Chondrocyte (in vitro differentiated cells): ENCODE data around the gene PROC. TPM values are rescaled to one million over a fixed set of nuclear protein-coding genes. Genes with fewer than 3 reads are reported as not detected.
"Not testable (repeated sequence)": the region's sequence is repeated elsewhere in the genome, so short reads cannot be mapped to it uniquely, and the experiment has no call there.

ENCODE experiments used
- DNase-seq: peaks from one replicate; pipeline ENCODE4 v3.0.0; 2021; ENCODE audit warnings: mixed read lengths, low spot score
- H3K27ac Mint-ChIP-seq: one replicate; pipeline ENCODE4 v1.8.0; 2021; ENCODE audit warnings: mild to moderate bottlenecking, moderate library complexity, mixed read lengths; ENCODE audit not compliant: unreplicated experiment
- H3K27me3 Mint-ChIP-seq: 2 replicates; pipeline ENCODE4 v1.8.0; 2021; ENCODE audit warnings: low read depth, mixed read lengths
- H3K36me3 Mint-ChIP-seq: 2 replicates; pipeline ENCODE4 v1.8.0; 2021; ENCODE audit warnings: low read depth, mixed read lengths
- H3K4me1 Mint-ChIP-seq: 2 replicates; pipeline ENCODE4 v1.8.0; 2021; ENCODE audit warnings: low read depth, mild to moderate bottlenecking, mixed read lengths
- H3K4me3 Mint-ChIP-seq: one replicate; pipeline ENCODE4 v1.8.0; 2021; ENCODE audit warnings: mild to moderate bottlenecking, moderate library complexity, mixed read lengths; ENCODE audit not compliant: unreplicated experiment
- H3K9me3 Mint-ChIP-seq: 2 replicates; pipeline ENCODE4 v1.8.0; 2021; ENCODE audit warnings: low read depth, mixed read lengths
- total RNA-seq: library from RNA; stranded (reverse); gene quantifications from 3 replicates; pipeline ENCODE4 v1.2.1, GENCODE V29; 2021
- TF ChIP-seq, protein P1 (sequence below): fragments of 200-600 bp; sonication (generic); IDR thresholded peaks from 2 replicates; pipeline ENCODE4 v1.5.0; 2021; ENCODE audit warnings: antibody characterized with exemption, mild to moderate bottlenecking, moderate library complexity

PROC gene
- total RNA-seq, 1 donor from 2014 or later = 2.7 TPM

DNA sequence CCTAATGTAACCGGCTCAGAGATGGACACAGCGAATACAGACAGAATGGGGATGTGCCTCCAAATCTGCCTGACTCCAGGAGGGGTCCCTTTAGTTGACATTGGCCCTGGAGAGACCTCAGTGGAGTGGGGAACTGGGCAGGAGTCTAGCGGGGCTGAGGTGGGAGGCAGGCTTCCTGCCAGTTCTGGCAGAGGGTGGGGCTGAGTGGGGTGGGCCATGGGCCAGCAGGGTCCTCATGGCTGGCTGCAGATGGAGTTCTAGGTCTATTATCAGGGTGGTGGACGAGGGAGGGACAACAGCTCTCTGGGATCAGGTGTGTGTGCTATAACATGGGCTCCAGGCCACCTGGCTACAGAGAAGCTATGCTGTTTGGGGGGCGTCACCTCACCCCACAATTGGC, 21.1 kb downstream of the PROC start:
- Mint-ChIP-seq H3K4me3 (no peak overlapping the region), H3K9me3 (peaks cover 5% of the 10 kb centered on the region)
- TF ChIP-seq, protein P1, sequence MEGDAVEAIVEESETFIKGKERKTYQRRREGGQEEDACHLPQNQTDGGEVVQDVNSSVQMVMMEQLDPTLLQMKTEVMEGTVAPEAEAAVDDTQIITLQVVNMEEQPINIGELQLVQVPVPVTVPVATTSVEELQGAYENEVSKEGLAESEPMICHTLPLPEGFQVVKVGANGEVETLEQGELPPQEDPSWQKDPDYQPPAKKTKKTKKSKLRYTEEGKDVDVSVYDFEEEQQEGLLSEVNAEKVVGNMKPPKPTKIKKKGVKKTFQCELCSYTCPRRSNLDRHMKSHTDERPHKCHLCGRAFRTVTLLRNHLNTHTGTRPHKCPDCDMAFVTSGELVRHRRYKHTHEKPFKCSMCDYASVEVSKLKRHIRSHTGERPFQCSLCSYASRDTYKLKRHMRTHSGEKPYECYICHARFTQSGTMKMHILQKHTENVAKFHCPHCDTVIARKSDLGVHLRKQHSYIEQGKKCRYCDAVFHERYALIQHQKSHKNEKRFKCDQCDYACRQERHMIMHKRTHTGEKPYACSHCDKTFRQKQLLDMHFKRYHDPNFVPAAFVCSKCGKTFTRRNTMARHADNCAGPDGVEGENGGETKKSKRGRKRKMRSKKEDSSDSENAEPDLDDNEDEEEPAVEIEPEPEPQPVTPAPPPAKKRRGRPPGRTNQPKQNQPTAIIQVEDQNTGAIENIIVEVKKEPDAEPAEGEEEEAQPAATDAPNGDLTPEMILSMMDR = no peak

DNA sequence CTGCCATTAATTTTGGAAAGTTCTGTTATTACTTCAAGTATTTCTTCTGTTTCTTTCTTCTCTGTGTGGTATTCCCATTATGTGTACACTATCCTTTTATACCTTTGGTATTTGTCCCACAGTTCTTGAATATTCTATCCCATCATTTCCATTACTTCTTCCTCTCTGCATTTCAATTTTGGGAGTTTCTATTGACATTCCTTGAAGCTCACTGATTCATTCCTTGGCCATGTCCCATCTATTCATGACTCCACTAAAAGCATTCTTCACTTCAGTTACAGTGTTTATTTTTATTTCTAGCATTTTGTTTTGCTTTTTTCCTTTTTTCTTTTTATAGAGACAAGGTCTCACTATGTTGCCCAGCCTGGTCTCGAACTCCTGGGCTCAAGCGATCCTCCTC, 30.3 kb downstream of the PROC start:
- Mint-ChIP-seq H3K36me3 (peaks cover 15% of the 10 kb centered on the region), H3K4me1 (peaks cover 16% of the 10 kb centered on the region), H3K9me3 (peaks cover 4% of the 10 kb centered on the region), H3K4me3 (no peak overlapping the region), H3K27ac (no peak overlapping the region), H3K27me3 (no peaks in the 10 kb centered on the region)
- DNase-seq = no peak
- TF ChIP-seq, protein P1 = no peak

More for the DNA sequence above, 21.1 kb downstream of the PROC start:
- Mint-ChIP-seq H3K27me3 (no peaks in the 10 kb centered on the region), H3K4me1 (no peaks in the 10 kb centered on the region), H3K27ac (no peak overlapping the region), H3K36me3 (peaks cover 5% of the 10 kb centered on the region)
- DNase-seq = no peak

DNA sequence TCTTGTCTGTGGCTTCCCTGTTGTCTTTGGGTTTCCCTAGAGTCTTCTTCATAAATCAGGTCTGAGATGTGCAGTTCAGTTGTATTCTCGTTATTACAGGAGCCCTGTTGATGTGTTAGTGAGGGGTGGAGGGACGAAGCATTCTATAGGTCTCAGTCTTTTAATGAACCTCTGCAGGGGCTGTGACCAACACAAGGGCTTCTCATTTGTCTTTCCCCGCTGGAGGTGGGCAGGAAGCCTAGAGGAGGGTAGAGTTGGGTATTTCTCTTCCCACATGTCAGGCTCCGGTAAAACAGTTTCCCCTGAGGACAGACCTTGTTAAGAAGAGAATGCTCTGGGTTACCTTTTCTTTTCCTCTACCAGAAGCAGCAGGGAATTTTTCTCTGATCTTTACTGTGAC, 31.2 kb downstream of the PROC start:
- TF ChIP-seq, protein P1 = no peak
- Mint-ChIP-seq H3K9me3 (peaks cover 4% of the 10 kb centered on the region), H3K36me3 (peaks cover 15% of the 10 kb centered on the region), H3K27ac (no peak overlapping the region), H3K4me3 (no peak overlapping the region), H3K4me1 (peaks cover 16% of the 10 kb centered on the region), H3K27me3 (no peaks in the 10 kb centered on the region)
- no peak for DNase-seq

DNA sequence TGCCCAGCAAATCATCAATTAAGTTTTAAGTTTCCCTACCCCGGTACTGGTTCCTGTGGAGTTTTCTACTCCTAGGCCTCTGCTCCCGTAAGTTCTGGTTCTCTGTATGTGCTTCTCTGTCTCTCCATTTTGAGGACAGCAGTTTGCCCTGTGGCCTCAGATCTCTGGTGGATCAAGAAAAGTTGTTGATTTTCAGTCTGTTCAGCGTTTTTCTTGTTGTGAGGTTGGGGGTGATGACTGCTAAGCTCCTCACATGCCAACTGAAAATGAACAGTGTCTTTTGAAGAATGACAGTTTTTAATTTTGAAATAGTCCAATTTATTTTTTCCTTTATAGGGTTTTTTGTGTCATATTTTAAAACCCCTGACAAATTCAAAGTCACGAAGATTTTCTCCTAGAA, 31.7 kb downstream of the PROC start:
- Mint-ChIP-seq H3K4me3 (no peak overlapping the region), H3K27me3 (no peaks in the 10 kb centered on the region), H3K27ac (no peak overlapping the region), H3K4me1 (peaks cover 16% of the 10 kb centered on the region), H3K36me3 (peaks cover 15% of the 10 kb centered on the region), H3K9me3 (peaks cover 4% of the 10 kb centered on the region)
- TF ChIP-seq, protein P1 = no peak
- no peak for DNase-seq

DNA sequence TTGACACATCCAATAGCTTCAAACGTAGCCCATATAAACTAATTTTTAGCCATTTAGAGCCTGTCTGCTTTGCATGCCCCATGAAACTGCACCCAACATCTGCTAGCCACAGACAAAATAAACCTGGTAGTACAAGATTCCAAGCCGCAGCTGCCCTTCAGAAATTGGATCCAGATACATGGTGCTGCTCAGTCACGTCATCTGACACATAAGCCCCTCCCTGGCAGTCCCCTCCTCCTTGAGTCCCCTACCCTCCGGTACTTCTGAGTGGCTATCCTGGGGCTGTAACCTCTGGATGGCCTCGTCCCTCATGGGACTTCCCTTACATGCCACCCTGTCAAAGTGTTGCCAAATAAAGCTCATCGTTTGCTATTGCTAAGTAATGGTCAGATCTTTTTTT, 33.8 kb downstream of the PROC start:
- Mint-ChIP-seq H3K27ac (no peak overlapping the region), H3K4me3 (no peak overlapping the region), H3K9me3 (no peaks in the 10 kb centered on the region), H3K4me1 (peaks cover 16% of the 10 kb centered on the region), H3K36me3 (peaks cover 12% of the 10 kb centered on the region), H3K27me3 (no peaks in the 10 kb centered on the region)
- TF ChIP-seq, protein P1 = no peak
- no peak for DNase-seq

- peaks cover 16% of the 10 kb centered on the region for H3K4me1 Mint-ChIP-seq
- not testable (repeated sequence) for H3K27ac Mint-ChIP-seq, H3K27me3 Mint-ChIP-seq, H3K4me3 Mint-ChIP-seq, H3K9me3 Mint-ChIP-seq, DNase-seq
- peaks cover 12% of the 10 kb centered on the region for H3K36me3 Mint-ChIP-seq
Observed at GRCh38 chr2:127452423-127452822, 34.2 kb downstream of the PROC start.
